Osteocyte (in vitro differentiated cells): ENCODE results near the gene CDS1. TPM values are rescaled to one million over a fixed set of nuclear protein-coding genes. Genes with fewer than 3 reads are reported as not detected.
A peak's percentile ranks its signal among the peaks of the same experiment; 100 is the strongest.

ENCODE experiments used
- DNase-seq: peaks from one replicate; pipeline ENCODE4 v3.0.0; 2021; ENCODE audit warnings: mixed read lengths; ENCODE audit not compliant: unreplicated experiment; ENCODE audit errors: extremely low spot score
- H3K27ac Mint-ChIP-seq: one replicate; pipeline ENCODE4 v1.8.0; 2021; ENCODE audit warnings: mild to moderate bottlenecking, mixed read lengths; ENCODE audit not compliant: unreplicated experiment
- H3K27me3 Mint-ChIP-seq: one replicate; pipeline ENCODE4 v1.8.0; 2021; ENCODE audit warnings: mixed read lengths; ENCODE audit not compliant: unreplicated experiment
- H3K36me3 Mint-ChIP-seq: one replicate; pipeline ENCODE4 v1.8.0; 2021; ENCODE audit warnings: mixed read lengths; ENCODE audit not compliant: unreplicated experiment
- H3K4me1 Mint-ChIP-seq: one replicate; pipeline ENCODE4 v1.8.0; 2021; ENCODE audit warnings: mixed read lengths; ENCODE audit not compliant: unreplicated experiment
- H3K4me3 Mint-ChIP-seq: one replicate; pipeline ENCODE4 v1.8.0; 2021; ENCODE audit warnings: mild to moderate bottlenecking, moderate library complexity, mixed read lengths; ENCODE audit not compliant: unreplicated experiment
- H3K9me3 Mint-ChIP-seq: one replicate; pipeline ENCODE4 v1.8.0; 2021; ENCODE audit warnings: mixed read lengths; ENCODE audit not compliant: unreplicated experiment
- total RNA-seq: library from RNA; stranded (reverse); gene quantifications from 2 replicates; pipeline ENCODE4 v1.2.1, GENCODE V29; 2021
- TF ChIP-seq, protein P1 (sequence below): fragments of 200-600 bp; sonication (generic); IDR thresholded peaks from 2 replicates; pipeline ENCODE4 v1.5.0; 2021; ENCODE audit warnings: antibody characterized with exemption, mild to moderate bottlenecking, moderate library complexity

Gene CDS1
- total RNA-seq, 1 donor from 2014 or later = not detected

DNA sequence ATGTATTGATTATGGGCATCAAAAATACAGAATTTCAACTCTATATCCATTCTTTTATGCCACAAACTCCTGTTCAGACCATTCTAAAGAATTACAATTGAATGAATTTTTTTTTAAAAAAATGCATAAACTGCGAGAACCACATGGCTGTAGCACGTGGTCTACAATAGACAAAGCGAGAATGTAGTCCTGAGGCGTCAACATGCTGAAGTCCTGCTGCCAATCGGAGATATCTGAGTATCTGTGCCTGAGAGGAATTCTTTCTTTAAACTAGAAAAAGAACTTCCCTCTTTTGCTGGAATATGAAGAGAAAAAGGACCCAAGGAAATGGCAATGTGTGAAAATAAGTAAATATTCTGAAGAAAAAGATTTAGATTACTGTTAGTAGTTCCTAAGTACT lies 105.7 kb downstream of the CDS1 start:
- Mint-ChIP-seq H3K27ac (no peak overlapping the region), H3K27me3 (no peaks in the 10 kb centered on the region), H3K4me3 (no peak overlapping the region), H3K4me1 (peaks cover 32% of the 10 kb centered on the region), H3K9me3 (no peaks in the 10 kb centered on the region), H3K36me3 (peaks cover 68% of the 10 kb centered on the region)
- TF ChIP-seq, protein P1, sequence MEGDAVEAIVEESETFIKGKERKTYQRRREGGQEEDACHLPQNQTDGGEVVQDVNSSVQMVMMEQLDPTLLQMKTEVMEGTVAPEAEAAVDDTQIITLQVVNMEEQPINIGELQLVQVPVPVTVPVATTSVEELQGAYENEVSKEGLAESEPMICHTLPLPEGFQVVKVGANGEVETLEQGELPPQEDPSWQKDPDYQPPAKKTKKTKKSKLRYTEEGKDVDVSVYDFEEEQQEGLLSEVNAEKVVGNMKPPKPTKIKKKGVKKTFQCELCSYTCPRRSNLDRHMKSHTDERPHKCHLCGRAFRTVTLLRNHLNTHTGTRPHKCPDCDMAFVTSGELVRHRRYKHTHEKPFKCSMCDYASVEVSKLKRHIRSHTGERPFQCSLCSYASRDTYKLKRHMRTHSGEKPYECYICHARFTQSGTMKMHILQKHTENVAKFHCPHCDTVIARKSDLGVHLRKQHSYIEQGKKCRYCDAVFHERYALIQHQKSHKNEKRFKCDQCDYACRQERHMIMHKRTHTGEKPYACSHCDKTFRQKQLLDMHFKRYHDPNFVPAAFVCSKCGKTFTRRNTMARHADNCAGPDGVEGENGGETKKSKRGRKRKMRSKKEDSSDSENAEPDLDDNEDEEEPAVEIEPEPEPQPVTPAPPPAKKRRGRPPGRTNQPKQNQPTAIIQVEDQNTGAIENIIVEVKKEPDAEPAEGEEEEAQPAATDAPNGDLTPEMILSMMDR = no peak
- no peak for DNase-seq

DNA sequence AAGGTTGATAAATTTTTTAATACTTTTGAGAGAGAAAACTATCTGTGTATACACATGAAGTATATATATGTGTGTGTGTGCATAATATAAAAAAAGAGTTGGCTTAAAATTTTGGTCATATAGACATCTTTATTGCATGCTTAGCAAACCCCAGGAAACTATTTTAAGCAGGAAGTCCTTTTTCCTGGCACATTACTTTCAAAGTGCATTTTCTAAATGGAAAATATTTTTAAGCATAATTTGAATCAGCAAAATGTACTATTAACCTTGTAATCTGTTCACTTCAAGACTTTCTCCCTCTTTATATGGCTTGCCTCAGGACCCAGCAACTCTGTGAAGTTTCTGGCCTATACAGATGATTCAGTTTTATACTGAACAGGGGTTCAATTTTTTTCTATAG lies 106.3 kb downstream of the CDS1 start:
- Mint-ChIP-seq H3K4me3 (no peak overlapping the region), H3K27me3 (no peaks in the 10 kb centered on the region), H3K9me3 (no peaks in the 10 kb centered on the region), H3K4me1 (peaks cover 32% of the 10 kb centered on the region), H3K36me3 (peaks cover 68% of the 10 kb centered on the region), H3K27ac (peak overlapping the region; percentile 10)
- TF ChIP-seq, protein P1 = no peak
- DNase-seq = no peak

DNA sequence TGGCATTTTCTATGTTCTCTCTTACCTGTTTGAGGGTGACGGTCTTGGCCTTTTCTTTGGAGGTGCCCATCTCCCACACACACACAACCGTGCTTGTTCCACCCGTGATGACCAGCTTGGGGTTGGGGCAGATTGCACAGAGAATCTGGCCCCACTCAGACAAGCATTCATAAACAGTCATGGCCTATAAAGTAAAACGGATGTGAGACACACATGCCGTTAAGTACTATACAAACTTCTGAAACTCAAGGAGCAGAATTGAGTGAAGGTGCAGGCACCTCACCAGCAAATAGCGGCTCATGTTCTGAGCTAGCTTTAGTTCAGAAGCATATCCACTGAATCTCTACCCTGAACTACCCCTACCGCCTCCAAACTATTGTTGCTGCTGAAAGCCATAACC lies 107.6 kb downstream of the CDS1 start:
- Mint-ChIP-seq H3K9me3 (no peaks in the 10 kb centered on the region), H3K27me3 (no peaks in the 10 kb centered on the region), H3K4me3 (no peak overlapping the region), H3K27ac (peak overlapping the region; percentile 71), H3K4me1 (peaks cover 32% of the 10 kb centered on the region), H3K36me3 (peaks cover 68% of the 10 kb centered on the region)
- no peak for DNase-seq
- TF ChIP-seq, protein P1 = no peak

DNA sequence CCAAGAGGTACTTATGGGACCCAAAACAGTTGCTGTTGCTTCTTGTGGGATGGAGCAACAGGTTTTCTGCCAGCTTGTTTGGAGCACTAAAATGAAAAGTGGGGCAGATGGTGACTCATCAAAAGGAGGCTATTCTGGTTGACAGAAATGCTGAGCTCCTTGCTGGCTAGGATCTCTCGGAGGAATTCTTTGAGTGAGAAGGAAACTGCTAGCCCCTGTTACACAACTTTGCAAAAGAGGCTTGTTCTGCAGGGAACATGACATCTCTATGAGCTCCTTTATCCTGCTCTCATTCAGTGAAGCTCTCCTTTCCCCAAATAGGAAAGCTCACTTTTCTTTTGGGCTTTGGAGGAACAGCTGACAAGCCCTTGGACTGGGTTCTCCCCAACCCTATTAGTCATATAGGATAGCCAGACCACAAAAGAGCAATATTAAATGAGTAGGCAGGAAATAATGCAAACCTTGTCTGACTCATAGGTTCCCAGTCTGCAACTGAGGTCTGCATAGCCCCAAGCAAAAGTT lies 108.3 kb downstream of the CDS1 start:
- Mint-ChIP-seq H3K27ac (peak overlapping the region; percentile 71), H3K4me1 (peaks cover 32% of the 10 kb centered on the region), H3K27me3 (no peaks in the 10 kb centered on the region), H3K36me3 (peaks cover 71% of the 10 kb centered on the region), H3K9me3 (no peaks in the 10 kb centered on the region), H3K4me3 (no peak overlapping the region)
- DNase-seq = no peak
- TF ChIP-seq, protein P1 = no peak

DNA sequence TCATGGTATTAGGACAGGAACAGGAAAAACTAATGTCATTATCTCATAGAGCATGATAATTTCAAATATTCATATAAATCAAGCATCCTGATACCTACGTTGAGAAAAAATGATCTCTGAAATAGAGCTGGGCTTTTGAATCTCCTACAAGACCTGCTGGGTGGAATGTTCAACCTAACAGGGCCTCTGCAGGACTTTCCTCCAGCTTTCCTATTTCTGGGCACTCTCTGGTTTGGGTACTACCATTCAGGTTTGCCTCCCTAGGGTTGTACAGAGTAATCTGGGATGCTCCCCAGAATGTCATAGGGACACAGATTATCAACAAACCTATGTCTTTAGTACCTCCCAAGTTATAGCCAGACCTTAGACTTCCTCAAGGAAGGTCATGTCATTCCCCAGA lies 108.9 kb downstream of the CDS1 start:
- peaks cover 67% of the 10 kb centered on the region for H3K36me3 Mint-ChIP-seq

More for the DNA sequence above, 108.9 kb downstream of the CDS1 start:
- Mint-ChIP-seq H3K4me1 (peaks cover 32% of the 10 kb centered on the region), H3K27me3 (no peaks in the 10 kb centered on the region), H3K4me3 (no peak overlapping the region), H3K27ac (no peak overlapping the region), H3K9me3 (no peaks in the 10 kb centered on the region)
- TF ChIP-seq, protein P1 = no peak
- no peak for DNase-seq
